Ovary (tissue), 9 donors: ENCODE measurements around the gene SRMS. TPM values are rescaled to one million over a fixed set of nuclear protein-coding genes. Genes with fewer than 3 reads are reported as not detected.

Experiments
- DNase-seq, 5 donors: peaks; one replicate each; pipeline ENCODE4 v3.0.0-alpha.2; 2019 to 2020
- H3K27ac ChIP-seq, 2 donors: fragments of 200-600 bp; one replicate each; pipeline versions ENCODE4 v1.5.1 to v1.8.0; 2019 to 2022
- H3K27me3 ChIP-seq: fragments of 200-600 bp; one replicate; pipeline ENCODE4 v1.8.0; 2022
- H3K36me3 ChIP-seq: fragments of 200-600 bp; sonication (generic); one replicate; pipeline ENCODE4 v1.5.1; 2019
- H3K4me1 ChIP-seq: one replicate; pipeline ENCODE4 v1.8.1; 2013; ENCODE audit warnings: mild to moderate bottlenecking, moderate library complexity; ENCODE audit not compliant: insufficient read depth
- H3K4me3 ChIP-seq: fragments of 200-600 bp; sonication (generic); one replicate; pipeline ENCODE4 v1.5.1; 2017
- H3K9me3 ChIP-seq, 2 donors: fragments of 200-600 bp in 1 of 2; sonication (generic) in 1 of 2; one replicate each; pipeline versions ENCODE4 v1.5.1 to v1.8.1; 2013 to 2019; ENCODE audit warnings: mild to moderate bottlenecking in 1 of 2, moderate library complexity in 1 of 2
- CTCF ChIP-seq, 3 donors: fragments of 450-650 bp in 2 of 3; fragments of 200-600 bp in 1 of 3; IDR thresholded peaks; one replicate each; pipeline versions ENCODE4 v1.5.1 to v1.8.0; 2016 to 2022; ENCODE audit warnings: antibody characterized with exemption in 3 of 3, mild to moderate bottlenecking in 1 of 3
- EP300 ChIP-seq: sonication (generic); formaldehyde crosslinking; IDR thresholded peaks from one replicate; pipeline ENCODE4 v1.6.1; 2017; ENCODE audit warnings: antibody characterized with exemption
- POLR2A ChIP-seq: fragments of 450-650 bp; IDR thresholded peaks from one replicate; pipeline ENCODE4 v1.6.1; 2017; ENCODE audit warnings: antibody characterized with exemption, mild to moderate bottlenecking, moderate library complexity
- WGBS, 3 donors: extraction: QIAGEN DNeasy Blood & Tissue Kit in 1 of 3; methylation state at CpG; one replicate each; pipeline versions ENCODE4 v1.1.5 to v1.1.7; 2013 to 2017; 5-methylcytosine and 5-hydroxymethylcytosine counted together
- intact Hi-C, 4 donors: fragments of 100-400 bp; cut with DNase I; formaldehyde crosslinking; loops; one replicate each; pipeline versions ENCODE4 v1.11.0 to v1.15.1; 2022 to 2023
- polyA plus RNA-seq, 2 donors: library from polyadenylated mRNA; stranded (reverse); fragments of 200-250 nt in 1 of 2; fragments of 350-450 nt in 1 of 2; fragmentation: Illumina TruSeq in 1 of 2; extraction: RNeasy Lipid Tissue Mini Kit (QIAGEN cat#74804) in 1 of 2; gene quantifications; one replicate each; pipeline ENCODE4 v1.2.3, GENCODE V29; 2013 to 2014
- total RNA-seq, 7 donors: library from RNA; depleted of rRNA in 2 of 7; stranded (reverse); fragments of >200 nt in 2 of 7; fragmentation: NEBNext Ultra II Directional in 3 of 7; extraction: Animal tissue kit (Norgen Biotek cat#: 25700) in 3 of 7; gene quantifications; one replicate each; pipeline versions ENCODE4 v1.1.0 to v1.2.4, GENCODE V29; 2016 to 2023
- donor health status: DM: no; HTN: no; CAD: no; lungs with moderate emphysema.
- donor health status: DM: no; HTN: no; CAD: no.
- donor health status: Bipolar disorder and iron deficiency.
- donor health status: DM: yes; HTN: yes; CAD: no.
- donor health status: DM: no; HTN: no; CAD: no.
- donor health status: DM: yes; HTN: yes; CAD: no.

Gene SRMS
- total and polyA plus RNA-seq, 9 donors: not detected

DNA sequence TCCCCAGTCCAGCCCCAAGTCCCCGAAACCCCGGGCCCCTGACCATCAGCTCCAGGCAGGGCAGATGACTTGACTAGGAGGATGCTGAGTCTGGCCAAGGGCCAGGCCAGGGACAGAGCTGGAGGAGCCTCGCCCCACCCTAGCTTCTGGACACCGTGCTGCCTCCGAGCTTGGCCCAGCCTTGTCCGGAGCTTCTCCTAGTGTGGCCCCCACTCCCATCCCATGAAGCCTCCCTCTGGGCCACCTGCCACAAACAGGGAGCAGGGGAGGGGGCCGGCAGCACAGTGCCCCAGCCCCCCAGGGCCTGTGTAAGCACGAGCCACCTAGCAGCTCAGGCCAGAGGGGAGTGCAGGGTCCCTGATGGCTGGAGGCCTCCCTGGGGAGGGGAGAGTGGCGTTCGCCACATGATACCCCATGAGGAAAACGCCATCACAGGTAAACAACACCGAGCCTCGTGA, 54.0 kb downstream of the SRMS start:
- TF ChIP-seq CTCF (IDR thresholded peaks at IDR 0.05) (no peak), POLR2A (no peak), EP300 (no peak)
- no peaks in the 10 kb centered on the region for H3K9me3 ChIP-seq
- H3K27ac ChIP-seq: no peak overlapping the region
- 52 to 64% (median 62%) methylated on average over 13 of the region's 13 CpGs for WGBS, 3 donors
- no peak overlapping the region for H3K4me3 ChIP-seq
- H3K27me3 ChIP-seq: no peaks in the 10 kb centered on the region
- intact Hi-C loops: no loop called here
- no peak for DNase-seq
- H3K4me1 ChIP-seq: peaks cover 2% of the 10 kb centered on the region
- H3K36me3 ChIP-seq: no peaks in the 10 kb centered on the region

GRCh38 chr20:63492982-63493381, 54.6 kb downstream of the SRMS start:
- H3K9me3 ChIP-seq: no peaks in the 10 kb centered on the region
- DNase-seq: no peak
- H3K4me1 ChIP-seq: peaks cover 2% of the 10 kb centered on the region
- H3K36me3 ChIP-seq: no peaks in the 10 kb centered on the region
- intact Hi-C loops: no loop called here
- WGBS, 3 donors: 89 to 91% (median 90%) methylated on average over 14 of the region's 14 CpGs
- no peak overlapping the region for H3K27ac ChIP-seq
- H3K4me3 ChIP-seq: no peak overlapping the region
- TF ChIP-seq POLR2A (no peak), CTCF (IDR thresholded peaks at IDR 0.05) (no peak), EP300 (no peak)
- H3K27me3 ChIP-seq: no peaks in the 10 kb centered on the region

DNA sequence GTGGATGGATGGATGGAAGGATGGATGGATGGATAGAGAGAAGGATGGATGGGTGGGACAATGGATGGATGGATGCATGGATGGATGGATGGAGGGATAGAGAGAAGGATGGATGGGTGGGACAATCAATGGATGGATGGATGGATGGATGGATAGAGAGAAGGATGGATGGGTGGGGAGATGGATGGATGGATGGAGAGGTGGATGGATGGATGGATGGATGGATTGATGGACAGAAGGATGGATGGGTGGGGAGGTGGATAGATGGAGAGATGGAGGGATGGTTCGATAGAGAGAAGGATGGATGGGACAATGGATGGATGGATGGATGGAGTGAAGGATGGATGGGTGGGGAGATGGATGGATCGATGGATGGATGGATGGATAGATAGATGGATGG, 55.0 kb downstream of the SRMS start:
- no peak for DNase-seq
- intact Hi-C loops: no loop called here
- Histone ChIP-seq H3K27ac (no peak overlapping the region), H3K9me3 (no peaks in the 10 kb centered on the region), H3K36me3 (no peaks in the 10 kb centered on the region), H3K4me1 (peaks cover 2% of the 10 kb centered on the region), H3K4me3 (no peak overlapping the region), H3K27me3 (no peaks in the 10 kb centered on the region)
- TF ChIP-seq CTCF (IDR thresholded peaks at IDR 0.05) (no peak), EP300 (no peak), POLR2A (no peak)
- WGBS, 3 donors: 91 to 95% (median 92%) methylated on average over 2 of the region's 2 CpGs

DNA sequence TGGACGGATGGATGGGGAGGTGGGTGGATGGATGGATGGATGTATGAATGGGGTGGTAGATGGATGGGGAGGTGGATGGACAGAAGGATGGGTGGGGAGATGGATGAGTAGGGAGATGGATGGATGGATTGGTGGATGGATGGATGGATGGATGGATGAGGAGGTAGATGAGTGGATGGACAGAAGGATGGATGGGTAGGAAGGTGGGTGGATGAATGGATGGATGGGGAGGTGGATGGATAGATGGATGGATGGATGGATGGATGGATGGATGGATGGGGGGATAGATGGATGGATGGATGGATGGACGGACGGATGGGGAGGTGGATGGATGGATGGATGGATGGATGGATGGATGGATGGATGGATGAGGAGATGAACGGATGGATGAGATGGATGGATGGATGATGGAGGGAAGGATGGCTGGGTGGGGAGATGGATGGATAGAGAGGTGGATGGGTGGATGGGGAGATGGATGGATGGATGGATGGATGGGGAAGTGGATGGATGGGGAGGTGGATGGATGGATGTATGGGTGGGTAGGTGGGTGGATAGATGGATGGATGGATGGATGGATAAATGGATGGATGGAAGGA, 55.8 kb downstream of the SRMS start:
- Histone ChIP-seq H3K36me3 (no peaks in the 10 kb centered on the region), H3K27me3 (no peaks in the 10 kb centered on the region), H3K4me3 (no peak overlapping the region), H3K27ac (no peak overlapping the region), H3K9me3 (no peaks in the 10 kb centered on the region), H3K4me1 (peaks cover 2% of the 10 kb centered on the region)
- no peak for DNase-seq
- WGBS, 3 donors: 54 to 90% (median 60%) methylated on average over 4 of the region's 4 CpGs
- intact Hi-C loops: no loop called here
- TF ChIP-seq POLR2A (no peak), CTCF (IDR thresholded peaks at IDR 0.05) (no peak), EP300 (no peak)
